Upper lobe of left lung (tissue), 6 donors: Measurements from ENCODE around the gene ACAA2. TPM values are rescaled to one million over a fixed set of nuclear protein-coding genes. Genes with fewer than 3 reads are reported as not detected.
"Not testable (repeated sequence)": the region's sequence is repeated elsewhere in the genome, so short reads cannot be mapped to it uniquely, and the experiment has no call there.

Experiments used
- ATAC-seq, 2 donors: fragments of 200-7000 bp; cut with Tn5 transposase; one replicate each; pipeline ENCODE4 v1.9.1; 2022; ENCODE audit warnings: mild to moderate bottlenecking in 2 of 2, moderate library complexity in 2 of 2; ENCODE audit not compliant: low FRiP score in 2 of 2
- DNase-seq, 2 donors: peaks; one replicate each; pipeline ENCODE4 v3.0.0-alpha.2; 2019 to 2020
- H3K27ac ChIP-seq, 4 donors: fragments of 200-600 bp; sonication (generic); one replicate each; pipeline ENCODE4 v1.5.1; 2016 to 2019
- H3K27me3 ChIP-seq, 4 donors: fragments of 200-600 bp; sonication (generic); one replicate each; pipeline ENCODE4 v1.5.1; 2017 to 2019
- H3K36me3 ChIP-seq, 4 donors: fragments of 200-600 bp; sonication (generic); one replicate each; pipeline ENCODE4 v1.5.1; 2016 to 2019
- H3K4me1 ChIP-seq, 4 donors: fragments of 200-600 bp; sonication (generic); one replicate each; pipeline ENCODE4 v1.5.1; 2018 to 2019
- H3K4me3 ChIP-seq, 4 donors: fragments of 200-600 bp; sonication (generic); one replicate each; pipeline ENCODE4 v1.5.1; 2017 to 2019; ENCODE audit warnings: mild to moderate bottlenecking in 2 of 4, moderate library complexity in 1 of 4
- H3K9me3 ChIP-seq, 4 donors: fragments of 200-600 bp; sonication (generic); one replicate each; pipeline ENCODE4 v1.5.1; 2018 to 2019
- EP300 ChIP-seq, 4 donors: sonication (generic); formaldehyde crosslinking; IDR thresholded peaks; one replicate each; pipeline ENCODE4 v1.5.1; 2017; ENCODE audit warnings: antibody characterized with exemption in 4 of 4, control low read depth in 2 of 4
- POLR2A ChIP-seq, 4 donors: fragments of 450-650 bp; IDR thresholded peaks; one replicate each; pipeline ENCODE4 v1.5.1; 2016 to 2017; ENCODE audit warnings: antibody characterized with exemption in 4 of 4, mild to moderate bottlenecking in 2 of 4
- POLR2AphosphoS5 ChIP-seq, 2 donors: sonication (generic); formaldehyde crosslinking; IDR thresholded peaks; one replicate each; pipeline ENCODE4 v1.5.1; 2017; ENCODE audit warnings: antibody characterized with exemption in 2 of 2
- WGBS, 2 donors: methylation state at CpG; one replicate each; pipeline ENCODE4 v1.1.5; 2017 to 2018; 5-methylcytosine and 5-hydroxymethylcytosine counted together
- total RNA-seq, 6 donors: library from RNA; depleted of rRNA in 4 of 6; stranded (reverse); fragments of >200 nt in 4 of 6; gene quantifications; one replicate each; pipeline versions ENCODE4 v1.1.0 to v1.2.1, GENCODE V29; 2016 to 2021
- TF ChIP-seq, protein P1 (sequence below), 6 experiments: fragments of 450-650 bp in 4 of 6; fragments of 200-600 bp in 2 of 6; sonication (generic) in 2 of 6; IDR thresholded peaks; one replicate each; pipeline ENCODE4 v1.5.1; 2016 to 2019; ENCODE audit warnings: antibody characterized with exemption in 6 of 6
- donor health status: DM: no; HTN: no; CAD: no; lungs with moderate emphysema.
- donor health status: DM: no; HTN: yes; CAD: no; lungs with severe emphysema.

Gene ACAA2
- total RNA-seq, 6 donors from 2014 or later = 23.7 to 93.9 (median 69.8) TPM

DNA sequence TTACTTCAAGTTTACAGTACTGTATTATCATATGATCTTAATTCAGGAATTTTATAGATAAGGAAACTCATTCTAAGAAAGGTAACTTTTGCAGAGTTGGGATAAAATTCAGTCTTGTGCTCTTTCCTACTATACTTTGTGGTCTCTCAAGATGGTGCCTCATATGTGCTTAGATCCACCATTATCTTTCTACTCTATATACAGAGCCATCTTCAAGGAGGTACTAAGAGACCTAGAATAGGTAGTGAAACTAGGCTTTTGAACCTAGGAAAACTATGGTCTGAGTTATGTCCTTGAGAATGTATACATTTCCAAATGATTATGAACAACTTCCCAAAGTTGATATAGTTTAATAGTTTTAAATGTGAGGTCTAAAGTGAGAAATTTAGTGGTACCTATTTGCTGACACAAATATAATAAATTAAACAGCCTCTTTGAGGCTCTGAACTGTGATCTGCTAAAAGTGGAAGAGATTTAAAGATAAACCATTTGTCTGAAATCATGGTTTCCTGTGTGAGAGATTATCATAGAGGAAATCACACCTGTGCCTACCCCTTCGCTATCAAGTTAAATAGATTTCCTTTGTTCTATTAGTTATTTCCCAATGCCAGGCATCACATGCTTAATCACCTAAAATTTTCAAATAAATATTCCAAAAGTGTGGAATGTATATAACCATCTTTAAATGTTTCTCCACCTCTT, 27.2 kb downstream of the ACAA2 start:
- 79 to 86% methylated on average over 1 of the region's 1 CpG for WGBS, 2 donors
- ATAC-seq = no peak
- peaks cover 9 to 74% (median 27%) of the 10 kb centered on the region in 4 donors for H3K36me3 ChIP-seq

DNA sequence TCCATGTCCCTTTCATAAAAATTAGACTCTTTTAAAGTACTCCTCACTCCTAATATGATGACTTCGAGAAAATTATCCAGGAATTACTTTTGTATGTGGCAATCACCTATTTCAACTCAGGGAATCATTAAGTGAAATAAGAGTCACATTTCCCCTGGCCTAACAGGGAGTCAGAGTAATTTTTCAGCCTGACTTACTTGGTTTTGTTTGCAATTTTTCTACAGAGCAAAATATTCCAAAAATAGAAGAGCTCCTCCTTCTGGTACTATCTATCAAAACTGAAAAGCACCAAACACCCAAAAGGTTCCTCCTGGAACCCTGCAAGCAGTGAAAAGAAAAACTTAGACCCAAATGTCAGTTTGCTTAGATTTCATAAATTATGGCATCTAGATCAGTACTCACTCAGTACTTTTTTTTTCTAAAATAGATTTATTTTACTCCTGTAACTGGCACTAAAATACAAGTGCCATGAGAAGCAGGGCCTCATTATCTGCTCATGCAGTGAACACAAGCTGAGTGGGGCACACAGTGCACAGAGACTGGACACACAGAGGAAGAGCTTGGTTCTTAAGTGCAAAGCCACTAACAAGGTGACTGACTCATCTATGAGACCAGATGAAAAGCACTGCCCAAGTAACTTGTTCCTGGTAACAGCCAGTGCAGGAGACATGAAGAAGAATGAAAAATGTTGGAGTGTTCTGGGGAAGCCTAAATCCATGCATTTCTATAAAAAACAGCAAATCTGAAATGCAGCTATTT, 28.7 kb downstream of the ACAA2 start:
- Histone ChIP-seq H3K9me3 (no peaks in the 10 kb centered on the region), H3K27me3 (no peaks in the 10 kb centered on the region), H3K36me3 (peaks cover 4 to 73% (median 19%) of the 10 kb centered on the region in 4 donors), H3K4me3 (no peak overlapping the region), H3K27ac (no peak overlapping the region), H3K4me1 (no peaks in the 10 kb centered on the region)
- ATAC-seq = no peak
- TF ChIP-seq, protein P1, sequence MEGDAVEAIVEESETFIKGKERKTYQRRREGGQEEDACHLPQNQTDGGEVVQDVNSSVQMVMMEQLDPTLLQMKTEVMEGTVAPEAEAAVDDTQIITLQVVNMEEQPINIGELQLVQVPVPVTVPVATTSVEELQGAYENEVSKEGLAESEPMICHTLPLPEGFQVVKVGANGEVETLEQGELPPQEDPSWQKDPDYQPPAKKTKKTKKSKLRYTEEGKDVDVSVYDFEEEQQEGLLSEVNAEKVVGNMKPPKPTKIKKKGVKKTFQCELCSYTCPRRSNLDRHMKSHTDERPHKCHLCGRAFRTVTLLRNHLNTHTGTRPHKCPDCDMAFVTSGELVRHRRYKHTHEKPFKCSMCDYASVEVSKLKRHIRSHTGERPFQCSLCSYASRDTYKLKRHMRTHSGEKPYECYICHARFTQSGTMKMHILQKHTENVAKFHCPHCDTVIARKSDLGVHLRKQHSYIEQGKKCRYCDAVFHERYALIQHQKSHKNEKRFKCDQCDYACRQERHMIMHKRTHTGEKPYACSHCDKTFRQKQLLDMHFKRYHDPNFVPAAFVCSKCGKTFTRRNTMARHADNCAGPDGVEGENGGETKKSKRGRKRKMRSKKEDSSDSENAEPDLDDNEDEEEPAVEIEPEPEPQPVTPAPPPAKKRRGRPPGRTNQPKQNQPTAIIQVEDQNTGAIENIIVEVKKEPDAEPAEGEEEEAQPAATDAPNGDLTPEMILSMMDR (IDR thresholded peaks at IDR 0.05) = no peak
- TF ChIP-seq POLR2AphosphoS5 (IDR thresholded peaks at IDR 0.05) (no peak), POLR2A (IDR thresholded peaks at IDR 0.05) (no peak), EP300 (IDR thresholded peaks at IDR 0.05) (no peak)
- DNase-seq = no peak
- WGBS, 2 donors = 84 to 88% methylated on average over 1 of the region's 1 CpG

More for the DNA sequence above, 27.2 kb downstream of the ACAA2 start:
- H3K27me3 ChIP-seq = no peaks in the 10 kb centered on the region
- no peak overlapping the region for H3K27ac ChIP-seq
- H3K4me1 ChIP-seq = no peaks in the 10 kb centered on the region
- no peak for TF ChIP-seq POLR2AphosphoS5 (IDR thresholded peaks at IDR 0.05)
- TF ChIP-seq, protein P1 (IDR thresholded peaks at IDR 0.05) = no peak
- TF ChIP-seq POLR2A (IDR thresholded peaks at IDR 0.05) = no peak
- TF ChIP-seq EP300 (IDR thresholded peaks at IDR 0.05) = no peak
- H3K4me3 ChIP-seq = no peak overlapping the region
- no peak for DNase-seq
- H3K9me3 ChIP-seq = no peaks in the 10 kb centered on the region

DNA sequence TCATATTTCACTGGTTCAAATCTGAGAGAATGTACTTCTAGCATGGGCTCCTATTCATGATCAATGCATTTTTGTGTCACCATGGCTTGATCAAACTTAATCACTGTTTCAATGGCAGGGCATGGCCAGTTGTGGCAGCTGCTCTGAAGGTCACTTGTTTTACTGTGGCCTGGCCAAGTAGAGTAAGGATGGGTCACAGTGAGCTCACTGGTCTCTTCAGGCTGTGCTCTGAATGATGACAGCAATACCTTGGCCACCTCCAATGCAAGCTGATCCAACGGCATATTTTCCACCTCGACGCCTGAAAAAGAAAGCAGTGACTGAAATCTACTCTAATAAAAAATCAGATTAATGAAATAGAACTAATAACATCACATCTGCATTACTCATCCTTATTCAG, 29.7 kb downstream of the ACAA2 start:
- H3K36me3 ChIP-seq = peaks cover 4 to 83% (median 16%) of the 10 kb centered on the region in 4 donors
- H3K4me1 ChIP-seq, H3K27ac ChIP-seq, DNase-seq, ATAC-seq, H3K4me3 ChIP-seq, H3K9me3 ChIP-seq, H3K27me3 ChIP-seq: not testable (repeated sequence)
- WGBS, 2 donors = 96 to 98% methylated on average over 3 of the region's 3 CpGs

DNA sequence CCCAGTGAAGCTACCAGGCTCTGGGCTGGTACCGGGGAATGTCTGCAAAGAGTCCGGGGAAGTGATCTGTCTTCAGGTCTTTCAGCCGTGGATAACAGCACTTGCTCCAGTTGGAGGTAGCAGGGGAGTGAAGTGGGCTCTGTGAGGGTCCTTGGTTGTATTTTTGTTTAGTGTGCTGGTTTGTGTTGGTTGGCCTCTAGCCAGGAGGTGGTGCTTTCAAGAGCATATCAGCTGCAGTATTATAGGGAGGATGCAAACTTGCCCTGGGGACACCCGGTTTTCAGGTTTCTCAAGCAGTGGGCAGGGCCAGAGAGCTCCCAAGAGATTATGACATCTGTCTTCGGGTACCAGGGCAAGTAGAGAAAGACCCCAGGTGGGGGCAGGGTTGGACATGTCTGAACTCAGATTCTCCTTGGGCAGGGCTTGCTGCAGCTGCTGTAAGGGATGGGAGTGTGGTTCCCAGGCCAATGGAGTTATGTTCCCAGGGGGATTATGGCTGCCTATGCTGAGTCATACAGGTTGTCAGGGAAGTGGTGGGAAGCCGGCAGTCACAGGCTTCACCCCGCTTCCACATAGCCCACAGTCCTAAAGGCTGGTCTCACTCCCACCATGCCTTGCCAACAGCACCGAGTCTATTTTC, 34.4 kb downstream of the ACAA2 start:
- no peak for DNase-seq
- no peaks in the 10 kb centered on the region for H3K4me1 ChIP-seq
- no peak for ATAC-seq
- no peak overlapping the region for H3K27ac ChIP-seq
- H3K36me3 ChIP-seq = peaks cover 0 to 46% (median 13%) of the 10 kb centered on the region in 4 donors
- 85 to 90% methylated on average over 6 to 8 of the region's 8 CpGs for WGBS, 2 donors
- H3K4me3 ChIP-seq = no peak overlapping the region
- H3K9me3 ChIP-seq = no peaks in the 10 kb centered on the region
- no peaks in the 10 kb centered on the region for H3K27me3 ChIP-seq
- TF ChIP-seq EP300 (IDR thresholded peaks at IDR 0.05) = no peak
- no peak for TF ChIP-seq POLR2AphosphoS5 (IDR thresholded peaks at IDR 0.05)
- TF ChIP-seq, protein P1 (IDR thresholded peaks at IDR 0.05) = no peak
- TF ChIP-seq POLR2A (IDR thresholded peaks at IDR 0.05) = no peak

DNA sequence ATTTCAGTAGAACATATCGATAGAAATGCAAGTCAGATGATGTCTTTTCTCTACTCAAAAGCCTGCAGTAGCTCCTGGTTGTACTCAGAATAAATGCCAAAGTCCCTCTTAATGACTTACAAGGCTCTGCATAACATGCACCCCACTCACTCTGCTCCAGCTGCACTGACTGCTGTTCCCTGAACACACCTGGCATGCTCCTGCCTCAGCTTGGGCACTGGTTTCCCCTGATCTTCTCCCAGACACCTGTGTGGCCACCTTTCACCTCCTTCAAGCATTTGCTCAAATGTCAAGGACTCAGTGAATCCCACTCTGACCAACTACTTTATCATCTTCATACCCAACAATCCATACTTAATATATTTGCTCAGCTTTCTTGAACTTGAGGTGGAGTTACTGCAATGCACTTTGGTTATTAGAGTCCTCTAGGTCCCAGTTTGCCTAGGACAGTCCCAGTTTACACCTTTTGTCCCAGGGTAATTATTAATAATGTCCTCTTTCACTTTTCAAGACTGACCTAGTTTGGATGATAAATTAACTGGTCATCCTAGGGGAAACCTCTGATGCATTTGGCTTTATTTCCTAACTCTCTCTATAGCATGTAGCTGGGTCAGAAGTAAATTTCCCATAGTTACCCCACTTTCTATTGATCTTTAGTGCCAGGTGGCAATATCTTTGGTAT, 44.1 kb downstream of the ACAA2 start:
- DNase-seq (no peak), ATAC-seq (no peak)
- Histone ChIP-seq H3K4me1 (no peaks in the 10 kb centered on the region), H3K4me3 (no peak overlapping the region), H3K36me3 (no peaks in the 10 kb centered on the region), H3K27ac (no peak overlapping the region), H3K27me3 (no peaks in the 10 kb centered on the region), H3K9me3 (no peaks in the 10 kb centered on the region)
- TF ChIP-seq POLR2A (IDR thresholded peaks at IDR 0.05) = no peak
- no peak for TF ChIP-seq POLR2AphosphoS5 (IDR thresholded peaks at IDR 0.05)
- TF ChIP-seq, protein P1 (IDR thresholded peaks at IDR 0.05) = no peak
- TF ChIP-seq EP300 (IDR thresholded peaks at IDR 0.05) = no peak
- 80 to 84% methylated on average over 1 of the region's 1 CpG for WGBS, 2 donors
